GM12875 (cell line): ENCODE results near the gene MT1B.

Source experiments
- H3K4me3 ChIP-seq: one replicate; pipeline ENCODE4 v1.5.1; 2011; ENCODE audit warnings: low read depth, low read length, control low read depth
- CTCF ChIP-seq: IDR thresholded peaks from 2 replicates; pipeline ENCODE4 v1.5.1; 2011; ENCODE audit warnings: low read depth, mild to moderate bottlenecking, control low read depth, inconsistent platforms, low read length, moderate library complexity, borderline replicate concordance; ENCODE audit not compliant: insufficient read depth

The MT1B gene

GRCh38 chr16:56651586-56651985 lies at the start of gene MT1B:
TSS of gene MT1B (plus strand) at chr16:56651886. CDS start at chr16:56651954, 68 bp downstream.
- no peak within 1 kb of the TSS for H3K4me3 ChIP-seq
- no peak for TF ChIP-seq CTCF

- TF ChIP-seq CTCF = 0 out of 2 replicates have a peak, but pooled peaks have one; percentile 16
Measured at GRCh38 chr16:56603589-56603988, 48.1 kb upstream of the MT1B start.

GRCh38 chr16:56604966-56605365 lies 46.7 kb upstream of the MT1B start:
- H3K4me3 ChIP-seq = no peak overlapping the region
- no peak for TF ChIP-seq CTCF

More at GRCh38 chr16:56603589-56603988, 48.1 kb upstream of the MT1B start:
- no peak overlapping the region for H3K4me3 ChIP-seq

- no peak for TF ChIP-seq CTCF
- H3K4me3 ChIP-seq = no peak overlapping the region
Measured at GRCh38 chr16:56605475-56605874, 46.2 kb upstream of the MT1B start.

GRCh38 chr16:56606071-56606475 lies 45.6 kb upstream of the MT1B start:
- TF ChIP-seq CTCF = no peak
- no peak overlapping the region for H3K4me3 ChIP-seq

- TF ChIP-seq CTCF = no peak
- H3K4me3 ChIP-seq = no peak overlapping the region
Measured at GRCh38 chr16:56606476-56607108, 45.1 kb upstream of the MT1B start.

- TF ChIP-seq CTCF = no peak
- no peak overlapping the region for H3K4me3 ChIP-seq
Measured at GRCh38 chr16:56607109-56607618, 44.5 kb upstream of the MT1B start.
